Measurements from ENCODE around the gene TLE3. TPM values are rescaled to one million over a fixed set of nuclear protein-coding genes. Genes with fewer than 3 reads are reported as not detected.

TLE3 gene
- total and polyA plus RNA-seq, 9 donors: 17.5 to 70.8 (median 58.9) TPM

DNA sequence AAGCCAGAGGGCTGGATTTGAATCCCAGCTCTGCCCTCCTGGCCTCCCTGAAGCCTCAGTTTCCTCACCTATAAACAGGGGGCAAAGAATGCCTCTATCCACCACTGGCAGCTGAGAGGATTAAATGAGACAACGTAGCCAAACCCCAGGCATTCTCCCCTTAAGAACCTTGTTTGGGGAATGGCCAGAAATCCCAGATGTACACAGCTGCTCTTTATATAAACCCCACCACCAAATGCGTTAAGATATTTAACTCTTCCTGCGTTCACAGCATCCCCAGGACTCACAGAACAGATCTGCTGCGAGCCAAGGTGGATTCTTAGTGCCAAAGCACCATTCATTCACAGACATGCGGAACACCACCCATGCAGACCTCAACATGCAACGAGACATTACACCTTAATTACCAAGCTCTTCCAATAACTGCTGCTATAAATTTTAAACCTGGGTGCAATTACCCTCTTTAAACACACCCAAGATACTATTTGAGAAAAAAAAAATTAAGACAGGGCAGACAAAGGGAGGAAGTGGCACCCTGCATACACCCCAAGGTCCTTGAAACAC is 5.2 kb downstream of the TLE3 start:
- DNase-seq: no peak

DNA sequence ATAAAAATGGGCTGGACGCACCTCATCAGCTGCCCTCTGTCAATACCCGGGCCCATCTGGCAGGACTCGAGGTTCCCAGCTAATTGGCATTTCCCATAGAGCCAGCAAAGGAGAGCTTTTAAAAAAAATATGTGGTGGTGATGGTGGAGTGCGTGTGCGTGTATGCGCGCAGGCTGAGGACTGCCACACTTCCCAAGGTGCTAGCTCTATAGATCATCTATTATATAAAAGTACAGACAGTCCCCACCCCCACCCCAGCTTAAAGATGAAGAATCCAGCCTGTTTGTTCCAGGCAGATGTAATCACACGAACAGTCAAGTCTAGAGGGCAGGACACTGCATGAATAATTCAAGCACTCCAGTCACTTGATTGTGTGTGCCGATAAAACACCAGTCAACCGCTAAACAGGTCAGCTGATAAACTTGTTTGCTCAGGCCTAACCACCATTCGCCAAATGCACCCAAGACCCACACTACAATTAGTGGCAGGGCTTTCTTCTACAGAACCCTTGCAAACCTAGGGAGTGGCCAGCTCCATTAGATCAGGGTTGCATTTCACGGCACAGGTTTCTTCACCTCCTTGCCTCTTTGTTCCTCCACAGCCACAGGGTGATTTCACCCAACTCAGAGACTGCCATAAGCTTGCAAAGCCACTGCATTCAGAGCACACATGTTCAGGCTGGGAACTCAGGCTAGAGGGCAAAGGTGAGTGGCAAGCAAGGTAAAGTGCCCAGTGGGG is 5.8 kb downstream of the TLE3 start:
- Histone ChIP-seq H3K9me3 (no peaks in the 10 kb centered on the region), H3K27ac (no peak overlapping the region), H3K27me3 (no peaks in the 10 kb centered on the region), H3K36me3 (no peaks in the 10 kb centered on the region), H3K4me3 (no peak overlapping the region), H3K4me1 (ENCODE audit: insufficient read depth) (peaks cover 24% of the 10 kb centered on the region)
- TF ChIP-seq EP300 (IDR thresholded peaks at IDR 0.05) (no peak), POLR2A (IDR thresholded peaks at IDR 0.05) (no peak)
- TF ChIP-seq, protein P1, sequence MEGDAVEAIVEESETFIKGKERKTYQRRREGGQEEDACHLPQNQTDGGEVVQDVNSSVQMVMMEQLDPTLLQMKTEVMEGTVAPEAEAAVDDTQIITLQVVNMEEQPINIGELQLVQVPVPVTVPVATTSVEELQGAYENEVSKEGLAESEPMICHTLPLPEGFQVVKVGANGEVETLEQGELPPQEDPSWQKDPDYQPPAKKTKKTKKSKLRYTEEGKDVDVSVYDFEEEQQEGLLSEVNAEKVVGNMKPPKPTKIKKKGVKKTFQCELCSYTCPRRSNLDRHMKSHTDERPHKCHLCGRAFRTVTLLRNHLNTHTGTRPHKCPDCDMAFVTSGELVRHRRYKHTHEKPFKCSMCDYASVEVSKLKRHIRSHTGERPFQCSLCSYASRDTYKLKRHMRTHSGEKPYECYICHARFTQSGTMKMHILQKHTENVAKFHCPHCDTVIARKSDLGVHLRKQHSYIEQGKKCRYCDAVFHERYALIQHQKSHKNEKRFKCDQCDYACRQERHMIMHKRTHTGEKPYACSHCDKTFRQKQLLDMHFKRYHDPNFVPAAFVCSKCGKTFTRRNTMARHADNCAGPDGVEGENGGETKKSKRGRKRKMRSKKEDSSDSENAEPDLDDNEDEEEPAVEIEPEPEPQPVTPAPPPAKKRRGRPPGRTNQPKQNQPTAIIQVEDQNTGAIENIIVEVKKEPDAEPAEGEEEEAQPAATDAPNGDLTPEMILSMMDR (IDR thresholded peaks at IDR 0.05): no peak
- intact Hi-C loops (cut with DNase I): loop anchor here in 1 of 4 donors (10.0 kb wide), 1 partner anchor 163 kb away; no protein-coding TSS in a partner anchor
- WGBS, 3 donors: 59 to 75% (median 61%) methylated on average over 12 of the region's 12 CpGs
- DNase-seq: no peak

More for the DNA sequence above, 5.2 kb downstream of the TLE3 start:
- Histone ChIP-seq H3K27ac (no peak overlapping the region), H3K4me3 (no peak overlapping the region), H3K27me3 (no peaks in the 10 kb centered on the region), H3K36me3 (no peaks in the 10 kb centered on the region), H3K4me1 (ENCODE audit: insufficient read depth) (peaks cover 24% of the 10 kb centered on the region), H3K9me3 (no peaks in the 10 kb centered on the region)
- intact Hi-C loops (cut with DNase I): loop anchor here in 1 of 4 donors (10.0 kb wide), 1 partner anchor 162 kb away; no protein-coding TSS in a partner anchor
- TF ChIP-seq EP300 (IDR thresholded peaks at IDR 0.05): no peak
- no peak for TF ChIP-seq POLR2A (IDR thresholded peaks at IDR 0.05)
- TF ChIP-seq, protein P1 (IDR thresholded peaks at IDR 0.05): no peak
- WGBS, 3 donors: 25 to 44% (median 32%) methylated on average over 6 of the region's 6 CpGs

- Histone ChIP-seq H3K36me3 (no peaks in the 10 kb centered on the region), H3K9me3 (no peaks in the 10 kb centered on the region), H3K4me3 (no peak overlapping the region), H3K27me3 (no peaks in the 10 kb centered on the region), H3K27ac (no peak overlapping the region), H3K4me1 (ENCODE audit: insufficient read depth) (peaks cover 24% of the 10 kb centered on the region)
- DNase-seq: no peak
- TF ChIP-seq, protein P1 (IDR thresholded peaks at IDR 0.05): no peak
- TF ChIP-seq POLR2A (IDR thresholded peaks at IDR 0.05): no peak
- no peak for TF ChIP-seq EP300 (IDR thresholded peaks at IDR 0.05)
- intact Hi-C loops (cut with DNase I): loop anchor here in 1 of 4 donors (10.0 kb wide), 1 partner anchor 164 kb away; no protein-coding TSS in a partner anchor
- 93 to 94% (median 94%) methylated on average over 8 of the region's 8 CpGs for WGBS, 3 donors
Observed at GRCh38 chr15:70090436-70091296, 7.1 kb downstream of the TLE3 start.

DNA sequence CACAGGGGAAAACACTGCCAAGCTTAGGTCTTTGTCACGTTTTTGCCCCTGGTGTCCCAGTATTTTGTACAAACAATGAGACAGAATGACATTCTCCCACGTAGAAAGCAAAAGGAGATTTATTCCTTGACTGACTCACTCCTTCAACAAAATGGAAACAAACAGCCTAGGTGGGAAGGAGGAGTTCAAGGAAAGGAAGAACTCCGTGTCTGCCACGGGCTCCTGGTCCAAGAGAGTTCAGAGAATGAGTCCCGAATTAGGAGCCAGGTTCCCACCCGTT is 8.1 kb downstream of the TLE3 start:
- H3K27ac ChIP-seq: no peak overlapping the region
- no peaks in the 10 kb centered on the region for H3K27me3 ChIP-seq
- WGBS, 3 donors: 65 to 74% (median 72%) methylated on average over 6 of the region's 6 CpGs
- H3K9me3 ChIP-seq: no peaks in the 10 kb centered on the region
- intact Hi-C loops (cut with DNase I): no loop called here
- no peak for DNase-seq
- TF ChIP-seq POLR2A (IDR thresholded peaks at IDR 0.05) (no peak), EP300 (IDR thresholded peaks at IDR 0.05) (no peak)
- TF ChIP-seq, protein P1 (IDR thresholded peaks at IDR 0.05): no peak
- H3K4me1 ChIP-seq (ENCODE audit: insufficient read depth): peaks cover 21% of the 10 kb centered on the region
- no peaks in the 10 kb centered on the region for H3K36me3 ChIP-seq
- H3K4me3 ChIP-seq: no peak overlapping the region
